Measurements from ENCODE around the gene EPB42. TPM values are rescaled to one million over a fixed set of nuclear protein-coding genes. Genes with fewer than 3 reads are reported as not detected.

Gene EPB42
- polyA plus RNA-seq, 1 donor (not counting 4 experiments of a cell fraction or from before 2014, with no cell fraction given): not detected

GRCh38 chr15:43260011-43260615 lies 39.3 kb upstream of the EPB42 start:
- dilution Hi-C loops (cut with MboI; ENCODE audit: extremely low pct_ligation_motif_present, low sequenced_read_pairs): no loop called here

DNA sequence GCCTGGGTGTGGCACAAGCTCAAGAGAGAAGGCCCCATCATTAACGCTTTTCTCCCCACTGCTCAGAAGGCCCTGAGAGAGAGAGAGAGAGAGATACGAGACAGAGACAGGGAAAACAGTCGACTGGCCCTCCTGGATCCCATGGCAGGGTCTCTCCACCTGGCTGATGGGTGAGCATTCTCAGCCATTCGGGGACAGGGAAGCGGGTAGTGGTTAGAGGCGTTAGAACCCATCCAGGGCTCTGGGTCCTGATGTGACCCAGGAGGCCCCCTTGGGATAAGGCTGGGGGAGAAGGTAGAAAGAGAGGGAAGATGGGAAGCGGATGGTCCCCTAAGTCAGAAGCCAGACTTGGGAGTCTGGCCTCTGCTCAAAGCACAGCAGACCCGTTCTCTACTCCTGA lies 38.0 kb upstream of the EPB42 start:
- Histone ChIP-seq H3K9me3 (ENCODE audit: control insufficient read depth, low read depth, low read length) (no peaks in the 10 kb centered on the region), H2AFZ (ENCODE audit: control insufficient read depth, low read length) (no peak overlapping the region), H3K9ac (ENCODE audit: control insufficient read depth, extremely low read depth, insufficient read depth, low read length) (no peak overlapping the region), H3K9me1 (ENCODE audit: control insufficient read depth, extremely low read depth, insufficient read depth, low read length) (no peaks in the 10 kb centered on the region), H3K4me3 (ENCODE audit: control insufficient read depth in 2 of 3, extremely low read depth in 1 of 3, insufficient read depth in 2 of 3, low read depth in 1 of 3, low read length in 3 of 3) (no peak overlapping the region), H3K27ac (ENCODE audit: control insufficient read depth, insufficient read depth, low read length) (no peak overlapping the region), H3K4me2 (ENCODE audit: control insufficient read depth, extremely low read depth, insufficient read depth, low read depth, low read length) (no peak overlapping the region), H3K27me3 (ENCODE audit: control insufficient read depth, extremely low read depth, insufficient read depth, low read length) (peaks cover 7% of the 10 kb centered on the region), H3K4me1 (ENCODE audit: control insufficient read depth, extremely low read depth, insufficient read depth, low read length) (peaks cover 5% of the 10 kb centered on the region), H4K20me1 (ENCODE audit: control insufficient read depth, extremely low read depth, insufficient read depth, low read length) (no peaks in the 10 kb centered on the region), H3K79me2 (ENCODE audit: control insufficient read depth, insufficient read depth, low read length) (no peaks in the 10 kb centered on the region), H3K36me3 (ENCODE audit: control insufficient read depth in 2 of 2, extremely low read depth in 1 of 2, insufficient read depth in 2 of 2, low read length in 2 of 2) (no peaks in the 10 kb centered on the region)
- no peak for DNase-seq (ENCODE audit: low read depth, low spot score)
- no peak for FAIRE-seq
- dilution Hi-C loops (cut with MboI; ENCODE audit: extremely low pct_ligation_motif_present, low sequenced_read_pairs): no loop called here
- TF ChIP-seq EZH2 (IDR thresholded peaks at IDR 0.05; ENCODE audit: low read length): no peak
- TF ChIP-seq, protein P1, sequence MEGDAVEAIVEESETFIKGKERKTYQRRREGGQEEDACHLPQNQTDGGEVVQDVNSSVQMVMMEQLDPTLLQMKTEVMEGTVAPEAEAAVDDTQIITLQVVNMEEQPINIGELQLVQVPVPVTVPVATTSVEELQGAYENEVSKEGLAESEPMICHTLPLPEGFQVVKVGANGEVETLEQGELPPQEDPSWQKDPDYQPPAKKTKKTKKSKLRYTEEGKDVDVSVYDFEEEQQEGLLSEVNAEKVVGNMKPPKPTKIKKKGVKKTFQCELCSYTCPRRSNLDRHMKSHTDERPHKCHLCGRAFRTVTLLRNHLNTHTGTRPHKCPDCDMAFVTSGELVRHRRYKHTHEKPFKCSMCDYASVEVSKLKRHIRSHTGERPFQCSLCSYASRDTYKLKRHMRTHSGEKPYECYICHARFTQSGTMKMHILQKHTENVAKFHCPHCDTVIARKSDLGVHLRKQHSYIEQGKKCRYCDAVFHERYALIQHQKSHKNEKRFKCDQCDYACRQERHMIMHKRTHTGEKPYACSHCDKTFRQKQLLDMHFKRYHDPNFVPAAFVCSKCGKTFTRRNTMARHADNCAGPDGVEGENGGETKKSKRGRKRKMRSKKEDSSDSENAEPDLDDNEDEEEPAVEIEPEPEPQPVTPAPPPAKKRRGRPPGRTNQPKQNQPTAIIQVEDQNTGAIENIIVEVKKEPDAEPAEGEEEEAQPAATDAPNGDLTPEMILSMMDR (optimal IDR thresholded peaks at IDR 0.05 in 1 of 3, IDR thresholded peaks at IDR 0.05 in 1 of 3, conservative IDR thresholded peaks at IDR 0.05 in 1 of 3; ENCODE audit: extremely low read depth in 1 of 3, insufficient read depth in 2 of 3, low read length in 3 of 3): no peak

More at GRCh38 chr15:43260011-43260615, 39.3 kb upstream of the EPB42 start:
- Histone ChIP-seq H3K4me3 (ENCODE audit: control insufficient read depth in 2 of 3, extremely low read depth in 1 of 3, insufficient read depth in 2 of 3, low read depth in 1 of 3, low read length in 3 of 3) (no peak overlapping the region), H2AFZ (ENCODE audit: control insufficient read depth, low read length) (no peak overlapping the region), H3K4me1 (ENCODE audit: control insufficient read depth, extremely low read depth, insufficient read depth, low read length) (no peaks in the 10 kb centered on the region), H3K27ac (ENCODE audit: control insufficient read depth, insufficient read depth, low read length) (no peak overlapping the region), H3K9me3 (ENCODE audit: control insufficient read depth, low read depth, low read length) (no peaks in the 10 kb centered on the region), H3K79me2 (ENCODE audit: control insufficient read depth, insufficient read depth, low read length) (no peaks in the 10 kb centered on the region), H3K9me1 (ENCODE audit: control insufficient read depth, extremely low read depth, insufficient read depth, low read length) (no peaks in the 10 kb centered on the region), H3K27me3 (ENCODE audit: control insufficient read depth, extremely low read depth, insufficient read depth, low read length) (peaks cover 7% of the 10 kb centered on the region), H3K36me3 (ENCODE audit: control insufficient read depth in 2 of 2, extremely low read depth in 1 of 2, insufficient read depth in 2 of 2, low read length in 2 of 2) (no peaks in the 10 kb centered on the region), H3K9ac (ENCODE audit: control insufficient read depth, extremely low read depth, insufficient read depth, low read length) (no peak overlapping the region), H3K4me2 (ENCODE audit: control insufficient read depth, extremely low read depth, insufficient read depth, low read depth, low read length) (no peak overlapping the region), H4K20me1 (ENCODE audit: control insufficient read depth, extremely low read depth, insufficient read depth, low read length) (no peaks in the 10 kb centered on the region)
- DNase-seq (ENCODE audit: low read depth, low spot score): no peak
- no peak for TF ChIP-seq EZH2 (IDR thresholded peaks at IDR 0.05; ENCODE audit: low read length)
- TF ChIP-seq, protein P1 (optimal IDR thresholded peaks at IDR 0.05 in 1 of 3, IDR thresholded peaks at IDR 0.05 in 1 of 3, conservative IDR thresholded peaks at IDR 0.05 in 1 of 3; ENCODE audit: extremely low read depth in 1 of 3, insufficient read depth in 2 of 3, low read length in 3 of 3): no peak
- no peak for FAIRE-seq
